DND-41 (cell line): ENCODE measurements around the gene SFRP4.

ENCODE experiments used
- ATAC-seq: fragments of 200-7000 bp; cut with Tn5 transposase; 3 replicates; pipeline ENCODE4 v1.9.1; 2021; ENCODE audit warnings: low read depth; ENCODE audit not compliant: insufficient read depth
- DNase-seq: peaks from one replicate; pipeline ENCODE4 v3.0.0-alpha.2; 2020
- H2AFZ ChIP-seq: 2 replicates; pipeline ENCODE4 v1.6.0; 2012; ENCODE audit warnings: low read depth, low read length
- H3K27ac ChIP-seq: 2 replicates; pipeline ENCODE4 v1.5.1; 2012; ENCODE audit warnings: low read length, inconsistent platforms
- H3K27me3 ChIP-seq: fragments of 200-600 bp; sonication (generic); 2 replicates; pipeline ENCODE4 v1.6.0; 2012; ENCODE audit warnings: low read length, mild to moderate bottlenecking, inconsistent platforms; ENCODE audit not compliant: insufficient read depth, poor library complexity
- H3K36me3 ChIP-seq: 2 replicates; pipeline ENCODE4 v1.5.1; 2012; ENCODE audit warnings: low read length, inconsistent platforms; ENCODE audit not compliant: insufficient read depth
- H3K4me1 ChIP-seq: 2 replicates; pipeline ENCODE4 v1.5.1; 2012; ENCODE audit warnings: mild to moderate bottlenecking, low read length; ENCODE audit not compliant: insufficient read depth
- H3K4me2 ChIP-seq: 2 replicates; pipeline ENCODE4 v1.6.0; 2012; ENCODE audit warnings: mild to moderate bottlenecking, moderate library complexity, low read length, inconsistent platforms; ENCODE audit not compliant: insufficient read depth
- H3K4me3 ChIP-seq, 2 experiments: fragments of 200-600 bp in 1 of 2; shearing (Covaris generic) in 1 of 2; 2 replicates each; pipeline ENCODE4 v1.5.1; 2012 to 2016; ENCODE audit warnings: inconsistent platforms in 2 of 2, low read length in 2 of 2, mild to moderate bottlenecking in 2 of 2, low read depth in 1 of 2, moderate library complexity in 1 of 2
- H3K79me2 ChIP-seq: 2 replicates; pipeline ENCODE4 v1.6.0; 2012; ENCODE audit warnings: low read length, inconsistent platforms; ENCODE audit not compliant: insufficient read depth
- H3K9ac ChIP-seq: 2 replicates; pipeline ENCODE4 v1.6.0; 2012; ENCODE audit warnings: low read depth, mild to moderate bottlenecking, inconsistent platforms, low read length, moderate library complexity
- H3K9me3 ChIP-seq: 2 replicates; pipeline ENCODE4 v1.5.1; 2012; ENCODE audit warnings: low read length, moderate library complexity, mild to moderate bottlenecking, inconsistent platforms; ENCODE audit not compliant: insufficient read depth, severe bottlenecking
- H4K20me1 ChIP-seq: 2 replicates; pipeline ENCODE4 v1.6.0; 2012; ENCODE audit warnings: low read length; ENCODE audit not compliant: insufficient read depth
- CTCF ChIP-seq: IDR thresholded peaks from 2 replicates; pipeline ENCODE4 v1.5.1; 2012; ENCODE audit warnings: borderline replicate concordance, low read length, moderate library complexity, mild to moderate bottlenecking; ENCODE audit not compliant: poor library complexity, severe bottlenecking; ENCODE audit errors: extremely low read depth
- EZH2 ChIP-seq: IDR thresholded peaks from 3 replicates; pipeline ENCODE4 v1.6.1; 2012; ENCODE audit warnings: borderline replicate concordance, low read depth, mild to moderate bottlenecking, moderate library complexity, low read length, inconsistent platforms; ENCODE audit not compliant: severe bottlenecking

The SFRP4 gene

GRCh38 chr7:37916673-37917660 lies at the start of gene SFRP4:
SFRP4 (minus strand) TSS chr7:37916817; CDS start chr7:37916537, 280 bp downstream.
- Histone ChIP-seq H3K9me3 (no peaks in the 10 kb centered on the region), H2AFZ (no peak within 1 kb of the TSS), H3K4me2 (no peak within 1 kb of the TSS), H3K27me3 (peaks cover 8% of the 10 kb centered on the region), H3K4me1 (peaks cover 12% of the 10 kb centered on the region), H3K79me2 (peaks cover 13% of the 10 kb centered on the region), H3K27ac (no peak within 1 kb of the TSS), H4K20me1 (no peaks in the 10 kb centered on the region; the same call in 1 of the 2 replicates), H3K4me3 (no peak within 1 kb of the TSS), H3K36me3 (no peaks in the 10 kb centered on the region), H3K9ac (no peak within 1 kb of the TSS)
- ATAC-seq: no peak
- TF ChIP-seq CTCF: no peak
- no peak for TF ChIP-seq EZH2
- DNase-seq: no peak

- ATAC-seq (no peak), DNase-seq (no peak)
- no peaks in the 10 kb centered on the region for H3K9me3 ChIP-seq
- no peaks in the 10 kb centered on the region for H3K27me3 ChIP-seq
- no peak overlapping the region for H3K4me2 ChIP-seq
- no peak overlapping the region for H3K27ac ChIP-seq
- TF ChIP-seq CTCF: no peak
- no peak for TF ChIP-seq EZH2
- H3K4me1 ChIP-seq: no peaks in the 10 kb centered on the region
- H3K9ac ChIP-seq: no peak overlapping the region
- no peak overlapping the region for H3K4me3 ChIP-seq
- no peaks in the 10 kb centered on the region for H3K36me3 ChIP-seq
- no peaks in the 10 kb centered on the region for H4K20me1 ChIP-seq
- H3K79me2 ChIP-seq: no peaks in the 10 kb centered on the region
- no peak overlapping the region for H2AFZ ChIP-seq
These were observed 47.6 kb upstream of the SFRP4 start for GRCh38 chr7:37964196-37964595.

GRCh38 chr7:37961251-37961650 lies 44.6 kb upstream of the SFRP4 start:
- H4K20me1 ChIP-seq: no peaks in the 10 kb centered on the region
- no peak overlapping the region for H2AFZ ChIP-seq
- no peaks in the 10 kb centered on the region for H3K79me2 ChIP-seq
- ATAC-seq: no peak
- TF ChIP-seq CTCF: no peak
- no peak for TF ChIP-seq EZH2
- no peak overlapping the region for H3K4me3 ChIP-seq
- H3K9ac ChIP-seq: no peak overlapping the region
- no peaks in the 10 kb centered on the region for H3K36me3 ChIP-seq
- H3K9me3 ChIP-seq: no peaks in the 10 kb centered on the region
- H3K27me3 ChIP-seq: no peaks in the 10 kb centered on the region
- no peak for DNase-seq
- H3K27ac ChIP-seq: no peak overlapping the region
- H3K4me2 ChIP-seq: no peak overlapping the region
- H3K4me1 ChIP-seq: no peaks in the 10 kb centered on the region
